NCI-H2171 (cell line): ENCODE results near the gene TH.

Source experiments
- DNase-seq: peaks from one replicate; lab custom pipeline; 2025; lab: John Stamatoyannopoulos, UW

The TH gene

GRCh38 chr11:2208691-2209369, 37.2 kb upstream of the TH start:
- DNase-seq, result no peak

- no peak for DNase-seq
Measured at GRCh38 chr11:2207773-2208621, 36.4 kb upstream of the TH start.

GRCh38 chr11:2207212-2207611, 35.6 kb upstream of the TH start:
- DNase-seq, result no peak

GRCh38 chr11:2205981-2206690, 34.5 kb upstream of the TH start:
- DNase-seq, result no peak

- no peak for DNase-seq
Measured at GRCh38 chr11:2205214-2205720, 33.7 kb upstream of the TH start.

- DNase-seq, result no peak
Measured at GRCh38 chr11:2204361-2205213, 33.0 kb upstream of the TH start.

GRCh38 chr11:2203440-2204259, 32.0 kb upstream of the TH start:
- DNase-seq, result no peak

GRCh38 chr11:2202900-2203439, 31.4 kb upstream of the TH start:
- DNase-seq, result no peak

- DNase-seq, result no peak
Measured at GRCh38 chr11:2202071-2202899, 30.7 kb upstream of the TH start.

GRCh38 chr11:2201542-2201941, 29.9 kb upstream of the TH start:
- no peak for DNase-seq

GRCh38 chr11:2200957-2201519, 29.4 kb upstream of the TH start:
- no peak for DNase-seq

GRCh38 chr11:2200536-2200935, 28.9 kb upstream of the TH start:
- DNase-seq, result no peak

- no peak for DNase-seq
Measured at GRCh38 chr11:2199466-2200341, 28.1 kb upstream of the TH start.

GRCh38 chr11:2198621-2199365, 27.2 kb upstream of the TH start:
- no peak for DNase-seq

- DNase-seq, result no peak
Measured at GRCh38 chr11:2197771-2198520, 26.3 kb upstream of the TH start.

- DNase-seq, result peak; percentile 9
Measured at GRCh38 chr11:2196970-2197770, 25.6 kb upstream of the TH start.
